HEK293T (cell line): Measurements from ENCODE around the gene IGSF23.
A peak's percentile ranks its signal among the peaks of the same experiment; 100 is the strongest.

Source experiments
- CTCF ChIA-PET: fragments of 350-600 bp; formaldehyde crosslinking; extraction: SDS; loops from one replicate; lab custom pipeline; 2021; ENCODE audit warnings: antibody characterized with exemption, inconsistent platforms; lab: Yijun Ruan, JAX
- POLR2A ChIA-PET: fragments of 350-600 bp; formaldehyde crosslinking; extraction: SDS; loops from one replicate; lab custom pipeline; 2020; ENCODE audit warnings: antibody characterized with exemption, inconsistent platforms; lab: Yijun Ruan, JAX
- DNase-seq: peaks from one replicate; pipeline ENCODE4 v3.0.0; 2012; ENCODE audit warnings: mixed read lengths; ENCODE audit errors: extremely low spot score
- ARNT ChIP-seq: fragments of 450-650 bp; IDR thresholded peaks from 2 replicates; pipeline ENCODE4 v1.6.1; 2017; ENCODE audit warnings: mild to moderate bottlenecking
- BHLHE40 ChIP-seq: fragments of 450-650 bp; IDR thresholded peaks from 2 replicates; pipeline ENCODE4 v1.6.1; 2016; ENCODE audit warnings: mild to moderate bottlenecking, moderate library complexity, borderline replicate concordance
- CTBP1 ChIP-seq: fragments of 450-650 bp; IDR thresholded peaks from 2 replicates; pipeline ENCODE4 v1.6.1; 2016; ENCODE audit warnings: borderline replicate concordance
- ELF4 ChIP-seq: fragments of 450-650 bp; IDR thresholded peaks from 2 replicates; pipeline ENCODE4 v1.6.1; 2017; ENCODE audit warnings: antibody characterized with exemption
- FOXA1 ChIP-seq: fragments of 450-650 bp; IDR thresholded peaks from 2 replicates; pipeline ENCODE4 v1.6.1; 2016; ENCODE audit warnings: mild to moderate bottlenecking
- FOXK2 ChIP-seq: fragments of 450-650 bp; IDR thresholded peaks from 2 replicates; pipeline ENCODE4 v1.6.1; 2016; ENCODE audit warnings: mild to moderate bottlenecking
- FOXM1 ChIP-seq: fragments of 450-650 bp; IDR thresholded peaks from 2 replicates; pipeline ENCODE4 v1.6.1; 2017; ENCODE audit warnings: mild to moderate bottlenecking, borderline replicate concordance
- HDGF ChIP-seq: fragments of 450-650 bp; IDR thresholded peaks from 2 replicates; pipeline ENCODE4 v1.6.1; 2017; ENCODE audit warnings: antibody characterized with exemption, borderline replicate concordance
- L3MBTL2 ChIP-seq: fragments of 450-650 bp; conservative IDR thresholded peaks from 2 replicates; pipeline ENCODE4 v1.6.1; 2016; ENCODE audit warnings: mild to moderate bottlenecking
- LEF1 ChIP-seq: fragments of 450-650 bp; IDR thresholded peaks from 2 replicates; pipeline ENCODE4 v1.6.1; 2017; ENCODE audit warnings: mild to moderate bottlenecking, borderline replicate concordance
- NFRKB ChIP-seq: fragments of 450-650 bp; IDR thresholded peaks from 2 replicates; pipeline ENCODE4 v1.6.1; 2016; ENCODE audit warnings: mild to moderate bottlenecking, moderate library complexity
- PKNOX1 ChIP-seq: fragments of 450-650 bp; IDR thresholded peaks from 2 replicates; pipeline ENCODE4 v1.6.1; 2016
- SP1 ChIP-seq: fragments of 450-650 bp; IDR thresholded peaks from 2 replicates; pipeline ENCODE4 v1.6.1; 2017
- SUZ12 ChIP-seq: fragments of 450-650 bp; IDR thresholded peaks from 2 replicates; pipeline ENCODE4 v1.6.1; 2016; ENCODE audit warnings: mild to moderate bottlenecking
- TARDBP ChIP-seq: fragments of 450-650 bp; IDR thresholded peaks from 2 replicates; pipeline ENCODE4 v1.6.1; 2016
- ZNF384 ChIP-seq: fragments of 450-650 bp; IDR thresholded peaks from 2 replicates; pipeline ENCODE4 v1.6.1; 2016

Gene IGSF23

DNA sequence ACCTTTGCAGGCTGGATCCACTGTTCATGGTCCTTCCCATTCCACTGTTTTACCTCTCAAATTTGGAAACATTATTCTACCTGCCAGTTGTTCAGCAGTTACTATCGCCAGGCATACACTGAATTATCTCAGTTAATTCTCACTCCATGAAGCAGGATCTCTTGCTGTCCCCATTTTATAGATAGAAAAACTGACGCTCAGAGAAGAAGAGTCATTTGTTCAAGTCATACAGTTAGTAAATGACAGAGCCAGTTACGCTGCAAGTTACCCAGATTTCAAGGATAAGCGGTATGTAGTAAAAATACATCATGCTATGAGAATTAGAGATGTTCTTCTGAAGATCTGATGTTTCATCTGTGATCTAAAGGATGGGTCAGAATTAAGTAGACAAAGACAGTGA lies 40.2 kb upstream of the IGSF23 start:
- ChIA-PET POLR2A (no interaction called here), CTCF (interaction anchor here (1.8 kb wide), 1 partner anchor 10 kb away, joined by 4 read pairs; no protein-coding TSS in a partner anchor)
- TF ChIP-seq FOXM1 (no peak), FOXK2 (no peak), TARDBP (no peak), BHLHE40 (no peak), NFRKB (no peak), SUZ12 (no peak), HDGF (no peak), ELF4 (no peak), FOXA1 (no peak), CTBP1 (no peak), ZNF384 (no peak), LEF1 (no peak), L3MBTL2 (no peak), SP1 (no peak), PKNOX1 (no peak), ARNT (no peak)
- no peak for DNase-seq

- TF ChIP-seq ZNF384 (no peak), FOXM1 (no peak), CTBP1 (no peak), LEF1 (no peak), ELF4 (no peak), FOXA1 (no peak), BHLHE40 (no peak)
- POLR2A ChIA-PET = no interaction called here
- DNase-seq = no peak
- CTCF ChIA-PET = interaction anchor here (0.7 to 1.8 kb wide), 2 partner anchors 9 to 518 kb away, joined by 4 read pairs; no protein-coding TSS in a partner anchor
Observed at GRCh38 chr19:44573627-44574026, 39.7 kb upstream of the IGSF23 start.

- TF ChIP-seq ZNF384 = no peak
- no peak for TF ChIP-seq FOXK2
- no peak for TF ChIP-seq ELF4
- no peak for TF ChIP-seq L3MBTL2
- TF ChIP-seq TARDBP = no peak
- TF ChIP-seq ARNT = no peak
- no peak for TF ChIP-seq PKNOX1
- no peak for TF ChIP-seq FOXA1
- no peak for TF ChIP-seq SP1
- no peak for TF ChIP-seq SUZ12
- TF ChIP-seq BHLHE40 = no peak
- TF ChIP-seq HDGF = no peak
- TF ChIP-seq CTBP1 = no peak
- no peak for TF ChIP-seq FOXM1
- DNase-seq = no peak
- CTCF ChIA-PET = interaction anchor here (0.7 to 1.8 kb wide), 2 partner anchors 9 to 517 kb away, joined by 4 read pairs; no protein-coding TSS in a partner anchor
- POLR2A ChIA-PET = interaction anchor here (1.0 kb wide), 1 partner anchor 82 kb away, joined by 3 read pairs; no protein-coding TSS in a partner anchor
Observed at GRCh38 chr19:44574186-44574950, 39.0 kb upstream of the IGSF23 start.

DNA sequence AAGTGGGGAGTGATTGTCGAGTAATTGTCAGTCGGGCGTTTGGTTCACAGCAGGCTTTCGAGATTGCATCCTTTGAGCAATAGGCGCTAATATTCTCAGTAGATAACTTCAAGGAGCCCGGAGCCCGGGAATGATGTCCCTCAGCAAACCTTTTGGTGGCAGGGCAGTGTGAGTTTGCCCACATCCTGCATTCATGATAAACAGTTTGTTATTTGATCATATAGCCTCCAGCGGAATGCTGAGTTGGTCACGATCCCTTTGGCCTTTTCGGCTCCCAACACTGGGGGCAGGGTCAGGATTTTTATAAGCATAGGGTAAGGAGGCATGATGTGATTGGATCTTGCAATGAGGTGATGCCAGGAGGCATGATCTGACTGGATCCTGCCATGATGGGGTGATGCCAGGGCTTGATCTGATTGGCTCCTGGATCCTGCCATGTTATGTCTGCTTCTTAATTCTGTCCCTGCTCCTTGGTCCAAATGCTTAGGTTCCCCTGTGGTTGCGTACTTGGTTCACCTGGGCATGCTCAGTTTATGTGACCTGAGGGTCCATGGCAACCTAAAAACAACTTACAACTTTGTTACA lies 38.2 kb upstream of the IGSF23 start:
- TF ChIP-seq TARDBP (no peak), ARNT (no peak), ELF4 (no peak), LEF1 (no peak), ZNF384 (no peak), FOXM1 (no peak), HDGF (no peak), CTBP1 (no peak), FOXK2 (no peak), BHLHE40 (no peak), FOXA1 (no peak)
- POLR2A ChIA-PET = interaction anchor here (1.0 kb wide), 1 partner anchor 82 kb away, joined by 3 read pairs; no protein-coding TSS in a partner anchor
- CTCF ChIA-PET = interaction anchor here (0.7 kb wide), 1 partner anchor 196 kb away, joined by 3 read pairs; no protein-coding TSS in a partner anchor
- no peak for DNase-seq

DNA sequence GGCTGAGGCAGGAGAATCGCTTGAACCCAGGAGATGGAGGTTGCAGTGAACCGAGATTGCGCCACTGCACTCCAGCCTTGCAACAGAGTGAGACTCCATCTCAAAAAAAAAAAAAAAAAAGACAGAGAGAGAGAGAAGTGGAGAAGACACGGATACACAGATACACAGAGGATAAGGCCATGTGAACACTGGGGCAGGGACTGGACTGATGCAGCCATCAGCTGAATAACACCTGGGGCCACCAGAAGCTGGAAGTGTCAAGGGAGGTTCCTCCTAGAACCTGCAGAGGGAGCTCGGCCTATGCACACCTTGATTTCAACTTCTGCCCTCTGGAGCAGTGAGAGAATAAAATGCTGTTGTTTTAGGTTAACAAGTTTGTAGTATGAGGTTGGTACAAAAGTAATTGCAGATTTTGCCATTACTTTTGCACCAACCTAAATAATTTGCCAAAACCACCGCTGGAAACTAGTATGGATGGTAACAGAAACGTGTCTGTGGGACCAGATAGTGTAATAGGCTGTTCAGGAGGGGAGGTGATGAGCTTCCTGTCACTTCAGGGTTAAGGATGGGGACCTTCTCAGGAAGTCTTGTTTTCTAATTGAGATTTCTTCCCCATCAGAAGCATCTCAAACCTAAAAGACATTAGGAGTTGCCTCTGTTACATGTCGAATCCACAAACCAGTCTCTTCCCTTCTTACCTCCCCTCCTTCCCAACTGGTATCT lies 36.4 kb upstream of the IGSF23 start:
- peak; percentile 34 for DNase-seq
- TF ChIP-seq BHLHE40 = no peak
- no peak for TF ChIP-seq FOXK2
- TF ChIP-seq ZNF384 = no peak
- no peak for TF ChIP-seq HDGF
- no peak for TF ChIP-seq ELF4
- TF ChIP-seq ARNT = no peak
- TF ChIP-seq L3MBTL2 = no peak
- TF ChIP-seq SUZ12 = no peak
- TF ChIP-seq FOXM1 = no peak
- no peak for TF ChIP-seq TARDBP
- no peak for TF ChIP-seq CTBP1
- TF ChIP-seq FOXA1 = no peak
- no peak for TF ChIP-seq LEF1
- TF ChIP-seq NFRKB = no peak
- no peak for TF ChIP-seq PKNOX1
- TF ChIP-seq SP1 = no peak
- POLR2A ChIA-PET = no interaction called here
- CTCF ChIA-PET = interaction anchor here (0.6 to 1.6 kb wide), 4 partner anchors 13 to 197 kb away, joined by 3 to 5 read pairs (median 3); no protein-coding TSS in a partner anchor
